SJSA1 (cell line): ENCODE measurements around the gene TRAM2. TPM values are rescaled to one million over a fixed set of nuclear protein-coding genes. Genes with fewer than 3 reads are reported as not detected.

Source experiments
- DNase-seq, 2 experiments: peaks; one replicate each; pipeline ENCODE4 v3.0.0-alpha.2; 2015 to 2020; ENCODE audit warnings: low spot score in 2 of 2, low read depth in 1 of 2
- H3K27ac ChIP-seq: fragments of 250-450 bp; sonication (Bioruptor Pico); 2 replicates; pipeline ENCODE4 v1.5.1; 2020; ENCODE audit warnings: mild to moderate bottlenecking, moderate library complexity
- H3K27me3 ChIP-seq: fragments of 250-450 bp; sonication (Bioruptor Pico); replicated peaks from 2 replicates; pipeline ENCODE4 v1.5.1; 2020; ENCODE audit warnings: mild to moderate bottlenecking, moderate library complexity
- H3K36me3 ChIP-seq: fragments of 250-450 bp; sonication (Bioruptor Pico); 2 replicates; pipeline ENCODE4 v1.5.1; 2020; ENCODE audit warnings: mild to moderate bottlenecking
- H3K4me1 ChIP-seq: fragments of 250-450 bp; sonication (Bioruptor Pico); replicated peaks from 2 replicates; pipeline ENCODE4 v1.6.1; 2021; ENCODE audit warnings: mild to moderate bottlenecking
- H3K4me3 ChIP-seq: fragments of 250-450 bp; sonication (Bioruptor Pico); 2 replicates; pipeline ENCODE4 v1.5.1; 2020; ENCODE audit warnings: mild to moderate bottlenecking
- H3K9me3 ChIP-seq: fragments of 250-450 bp; sonication (Bioruptor Pico); replicated peaks from 2 replicates; pipeline ENCODE4 v1.5.1; 2020; ENCODE audit warnings: mild to moderate bottlenecking
- total RNA-seq: library from RNA; depleted of rRNA; stranded (reverse); fragments of >200 nt; shearing (Covaris generic); gene quantifications from 2 replicates; pipeline ENCODE4 v1.2.3, GENCODE V29; 2014

TRAM2 gene
- total RNA-seq, 1 experiment from 2014 or later = 98.1 TPM

DNA sequence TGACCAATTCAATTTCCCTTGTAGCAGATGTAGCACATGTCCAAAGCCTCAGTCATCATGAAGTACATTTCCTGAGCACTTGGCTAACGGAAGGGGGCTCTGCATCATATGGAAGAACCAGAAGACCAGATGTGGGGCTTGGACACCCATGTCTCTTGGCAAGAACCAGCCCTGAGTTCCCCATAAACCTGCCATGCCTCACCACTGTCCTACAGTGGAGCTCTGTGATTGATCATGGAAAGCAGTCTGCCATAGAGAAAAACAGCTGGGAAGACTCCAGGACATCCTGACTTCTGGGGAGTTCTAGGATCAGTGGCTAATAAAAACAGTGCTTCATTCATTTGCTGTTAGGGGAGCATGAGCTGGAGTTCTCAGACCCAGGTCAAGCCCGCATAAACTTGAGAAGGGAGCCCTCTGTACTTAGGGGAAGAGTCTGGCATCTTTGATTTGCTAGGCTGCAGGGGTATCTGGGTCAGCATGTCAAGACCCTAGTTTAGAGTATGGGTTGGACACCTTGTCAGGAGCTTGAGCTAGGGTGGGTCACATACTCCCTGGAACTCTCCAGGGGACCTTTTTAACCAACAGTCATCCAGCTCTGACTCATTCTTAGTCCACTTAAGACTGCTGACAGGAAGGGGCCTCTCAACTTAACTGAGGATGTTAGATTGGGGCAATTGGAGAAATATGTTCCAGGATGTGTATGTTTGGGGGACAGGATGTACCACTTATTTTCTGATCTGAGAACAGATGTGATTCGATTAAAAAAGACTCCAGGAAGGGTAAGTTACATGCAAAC, 26.3 kb upstream of the TRAM2 start:
- peaks cover 22% of the 10 kb centered on the region for H3K4me1 ChIP-seq
- no peaks in the 10 kb centered on the region for H3K9me3 ChIP-seq
- no peak overlapping the region for H3K4me3 ChIP-seq
- H3K27me3 ChIP-seq = no peaks in the 10 kb centered on the region
- peak in 1 of 2 experiments; percentile 63 for DNase-seq
- peak overlapping the region; percentile 57 for H3K27ac ChIP-seq
- no peaks in the 10 kb centered on the region for H3K36me3 ChIP-seq

DNA sequence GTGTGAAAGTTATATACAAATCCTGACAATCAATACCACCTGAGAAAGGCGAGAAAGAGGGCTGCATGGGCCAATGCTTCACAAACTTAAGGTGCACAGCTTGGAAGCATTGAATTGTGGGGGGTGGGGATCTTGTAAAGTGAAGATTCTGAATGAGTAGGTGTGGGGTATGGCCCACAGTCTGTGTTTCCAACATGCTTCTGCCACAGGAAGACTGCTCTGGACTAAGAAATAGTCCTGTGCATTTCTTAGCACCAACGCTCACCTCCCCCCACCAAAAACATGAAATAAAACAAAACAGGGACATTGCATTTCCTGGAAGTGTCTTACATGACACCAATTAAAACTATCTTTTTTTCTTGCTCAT, 21.9 kb upstream of the TRAM2 start:
- Histone ChIP-seq H3K9me3 (no peaks in the 10 kb centered on the region), H3K36me3 (no peaks in the 10 kb centered on the region), H3K27ac (no peak overlapping the region), H3K4me1 (peaks cover 56% of the 10 kb centered on the region), H3K4me3 (no peak overlapping the region), H3K27me3 (no peaks in the 10 kb centered on the region)
- no peak for DNase-seq

DNA sequence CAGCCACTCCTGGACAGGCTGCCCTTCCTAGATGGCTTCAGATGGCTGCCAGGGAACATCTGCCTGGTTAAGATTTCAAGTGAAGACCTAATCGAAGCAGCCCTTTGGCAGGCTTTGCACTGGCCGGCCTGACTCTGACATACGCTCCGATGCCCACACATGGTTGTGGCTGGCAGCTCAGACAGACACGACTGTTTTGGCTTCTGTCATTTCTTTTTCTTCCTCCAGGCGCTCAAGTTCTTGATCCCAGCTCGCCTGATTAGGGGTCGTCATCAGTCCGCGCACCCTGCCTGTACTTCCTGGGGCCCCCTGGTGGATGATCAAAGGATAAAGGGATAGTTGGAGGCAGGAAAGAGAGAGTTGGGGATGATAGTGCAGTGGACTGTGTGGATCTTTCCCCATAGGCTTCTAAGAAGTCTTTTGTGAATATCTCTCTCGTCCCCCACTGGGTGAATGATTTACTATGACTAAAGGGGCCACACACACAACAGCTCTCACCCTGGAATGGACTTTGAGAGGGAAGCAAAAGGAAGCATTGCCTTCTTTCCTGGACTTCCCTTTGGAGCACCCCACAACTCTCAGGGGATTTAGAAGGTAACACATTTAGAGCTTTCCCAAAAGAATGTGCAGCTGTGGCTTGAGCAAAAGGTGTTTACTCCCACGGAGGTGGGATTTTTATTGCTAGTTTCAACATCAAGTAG, 21.4 kb upstream of the TRAM2 start:
- Histone ChIP-seq H3K4me1 (peaks cover 50% of the 10 kb centered on the region), H3K4me3 (no peak overlapping the region), H3K9me3 (no peaks in the 10 kb centered on the region), H3K27ac (0 out of 2 replicates have a peak overlapping the region, but pooled peaks have one; percentile 26), H3K27me3 (no peaks in the 10 kb centered on the region), H3K36me3 (no peaks in the 10 kb centered on the region)
- peak; percentile 72 to 89 for DNase-seq

DNA sequence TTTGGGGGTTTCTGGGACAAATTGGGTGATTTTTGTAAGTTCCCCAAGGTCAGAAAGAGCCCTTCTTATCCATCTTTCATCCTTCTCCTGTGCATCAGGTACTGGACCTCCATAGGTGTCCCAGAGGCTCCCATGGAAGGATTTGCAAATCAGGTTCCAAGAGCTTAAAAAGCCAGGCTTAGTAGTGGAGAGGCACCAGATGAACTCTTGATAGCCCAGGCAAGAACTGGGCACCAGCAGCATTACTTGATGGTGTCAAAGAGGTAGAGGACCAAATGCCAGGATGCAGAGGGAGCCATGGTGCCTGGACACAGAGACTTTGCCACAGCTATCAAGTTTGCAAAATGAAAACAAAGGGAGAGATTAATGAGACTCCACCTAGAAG, 20.9 kb upstream of the TRAM2 start:
- H3K9me3 ChIP-seq = no peaks in the 10 kb centered on the region
- H3K27me3 ChIP-seq = no peaks in the 10 kb centered on the region
- peaks cover 45% of the 10 kb centered on the region for H3K4me1 ChIP-seq
- DNase-seq = no peak
- H3K36me3 ChIP-seq = no peaks in the 10 kb centered on the region
- 0 out of 2 replicates have a peak overlapping the region, but pooled peaks have one; percentile 26 for H3K27ac ChIP-seq
- H3K4me3 ChIP-seq = no peak overlapping the region

DNA sequence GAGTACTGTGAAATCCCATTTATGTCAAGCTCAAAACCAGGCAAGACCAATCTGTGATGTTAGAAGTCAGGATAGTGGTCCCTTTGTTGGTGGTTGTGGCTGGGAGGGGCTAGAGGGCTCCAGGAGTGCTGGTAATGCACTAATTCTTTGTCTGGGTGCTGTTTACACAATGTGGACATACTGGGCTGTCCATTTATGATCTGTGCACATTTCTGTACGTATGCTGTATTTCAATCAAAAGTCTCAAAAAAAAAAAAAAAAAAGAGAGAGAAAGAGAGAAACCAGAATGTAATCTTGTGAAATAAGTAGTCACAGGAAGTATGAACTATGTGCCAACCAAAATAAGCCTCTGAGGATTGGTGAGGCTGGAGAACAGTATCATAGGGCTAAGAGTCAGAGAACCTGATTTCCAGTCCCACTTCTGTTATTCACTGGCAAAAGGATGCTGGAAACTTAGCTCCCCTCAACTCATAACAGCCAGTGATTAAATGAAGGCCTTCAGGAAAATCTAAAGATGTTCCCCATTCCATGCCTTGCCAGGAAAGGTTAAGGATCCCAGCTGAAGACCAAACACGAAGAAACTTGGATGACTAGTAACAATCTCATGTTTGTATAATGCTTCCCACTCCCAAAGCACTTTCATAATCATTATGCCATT, 19.6 kb upstream of the TRAM2 start:
- no peak overlapping the region for H3K4me3 ChIP-seq
- H3K27ac ChIP-seq = peak overlapping the region; percentile 41; the same call in 1 of the 2 replicates
- DNase-seq = no peak
- no peaks in the 10 kb centered on the region for H3K9me3 ChIP-seq
- no peaks in the 10 kb centered on the region for H3K27me3 ChIP-seq
- peaks cover 44% of the 10 kb centered on the region for H3K4me1 ChIP-seq
- no peaks in the 10 kb centered on the region for H3K36me3 ChIP-seq

DNA sequence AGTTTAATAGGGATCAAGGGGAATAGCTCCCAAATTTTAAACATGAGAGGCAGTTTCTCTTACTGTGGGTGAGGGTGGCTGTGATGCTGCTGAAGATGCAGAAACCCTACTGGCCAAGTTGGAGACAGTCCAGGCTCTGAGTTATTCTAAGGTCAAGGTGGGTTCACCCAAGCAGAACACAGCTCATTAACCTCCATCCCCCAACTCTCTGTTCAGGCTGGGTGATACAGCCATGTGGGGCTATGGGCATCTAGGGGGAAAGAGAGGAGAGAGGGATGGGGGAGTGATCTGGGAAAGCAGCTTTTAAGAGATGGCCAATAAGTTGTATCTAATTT, 18.9 kb upstream of the TRAM2 start:
- Histone ChIP-seq H3K4me3 (no peak overlapping the region), H3K9me3 (no peaks in the 10 kb centered on the region), H3K36me3 (no peaks in the 10 kb centered on the region), H3K4me1 (peaks cover 44% of the 10 kb centered on the region), H3K27ac (peak overlapping the region; percentile 41), H3K27me3 (no peaks in the 10 kb centered on the region)
- no peak for DNase-seq

DNA sequence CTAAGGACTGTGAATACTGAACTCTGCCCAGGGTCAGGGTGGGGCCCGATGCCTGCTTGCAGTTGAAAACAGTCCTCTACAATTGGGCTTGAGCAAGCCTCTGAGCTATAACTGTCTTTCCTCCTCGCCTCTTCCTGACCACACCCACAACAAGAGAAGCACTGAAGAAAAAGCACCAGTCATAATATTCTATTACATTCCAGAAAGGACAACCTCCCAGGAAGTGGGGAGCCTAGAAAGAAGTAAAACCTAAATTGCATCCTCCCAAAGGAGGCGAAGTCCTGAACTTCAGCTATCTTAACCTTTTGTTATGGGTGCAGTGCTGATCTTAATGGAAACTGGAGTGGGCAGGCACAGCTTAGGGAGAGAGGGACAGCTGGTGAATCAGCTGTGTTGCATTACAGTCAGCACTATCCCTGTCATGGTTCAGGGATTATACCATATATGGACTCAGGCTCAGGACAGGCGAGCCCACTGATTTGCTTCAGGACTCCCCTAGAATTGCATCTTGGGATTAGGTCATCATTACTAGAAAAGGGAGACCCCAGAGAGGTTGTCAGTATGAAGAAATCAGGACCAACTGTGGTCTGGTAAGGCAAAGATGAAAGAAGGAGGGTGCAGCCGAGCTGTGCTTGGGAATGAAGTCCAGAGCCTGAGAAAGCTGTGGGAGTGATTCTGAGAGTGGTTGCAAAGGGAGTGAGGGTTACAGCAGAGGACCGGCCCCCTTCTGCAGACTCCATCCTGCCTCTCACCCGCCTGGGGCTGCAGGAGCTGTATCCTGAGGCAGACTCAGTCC, 18.3 kb upstream of the TRAM2 start:
- Histone ChIP-seq H3K4me1 (peaks cover 49% of the 10 kb centered on the region), H3K27me3 (no peaks in the 10 kb centered on the region), H3K9me3 (no peaks in the 10 kb centered on the region), H3K4me3 (no peak overlapping the region), H3K36me3 (no peaks in the 10 kb centered on the region), H3K27ac (peak overlapping the region; percentile 41)
- DNase-seq = peak; percentile 71 to 85

DNA sequence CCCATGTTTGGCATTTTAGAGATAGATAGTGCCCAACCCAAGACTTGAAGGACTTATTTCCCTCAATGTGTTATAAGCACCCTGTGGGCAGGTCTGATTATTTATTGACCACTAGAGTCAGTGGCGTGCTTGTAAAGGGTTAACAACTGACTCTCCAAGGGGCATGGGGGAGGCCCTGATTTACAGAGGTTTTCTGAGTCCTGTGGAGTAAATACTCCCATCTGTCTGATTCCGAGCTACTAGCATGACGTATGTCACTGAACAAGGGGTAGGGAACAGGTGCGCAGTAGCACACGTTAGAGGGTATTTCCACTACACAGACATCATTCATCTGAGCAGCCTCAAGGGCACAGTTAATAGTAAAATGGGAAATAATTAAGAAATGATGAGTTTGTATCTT, 17.4 kb upstream of the TRAM2 start:
- Histone ChIP-seq H3K27ac (0 out of 2 replicates have a peak overlapping the region, but pooled peaks have one; percentile 41), H3K27me3 (no peaks in the 10 kb centered on the region), H3K36me3 (no peaks in the 10 kb centered on the region), H3K4me1 (peaks cover 59% of the 10 kb centered on the region), H3K9me3 (no peaks in the 10 kb centered on the region), H3K4me3 (no peak overlapping the region)
- DNase-seq = no peak

DNA sequence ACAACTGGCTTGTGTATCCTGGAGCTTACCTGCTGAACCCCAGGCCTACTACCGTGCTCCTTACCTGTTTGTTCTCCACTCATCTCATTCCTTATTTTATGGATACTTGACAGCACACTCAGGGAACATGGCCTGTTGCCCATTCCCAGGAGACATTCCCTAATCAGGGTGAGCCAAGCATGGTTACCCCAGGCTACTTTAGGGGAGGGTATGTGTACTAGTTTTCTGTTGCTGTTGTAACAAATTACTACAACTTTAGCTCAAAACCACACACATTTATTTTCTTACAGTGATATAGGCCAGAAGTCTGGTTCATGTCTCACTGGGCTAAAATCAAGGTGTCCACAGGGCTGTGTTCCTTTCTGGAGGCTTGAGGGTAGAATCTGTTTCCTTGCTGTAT, 15.0 kb upstream of the TRAM2 start:
- H3K4me1 ChIP-seq = peaks cover 58% of the 10 kb centered on the region
- no peaks in the 10 kb centered on the region for H3K27me3 ChIP-seq
- H3K9me3 ChIP-seq = no peaks in the 10 kb centered on the region
- H3K27ac ChIP-seq = no peak overlapping the region
- H3K4me3 ChIP-seq = no peak overlapping the region
- no peak for DNase-seq
- H3K36me3 ChIP-seq = no peaks in the 10 kb centered on the region

DNA sequence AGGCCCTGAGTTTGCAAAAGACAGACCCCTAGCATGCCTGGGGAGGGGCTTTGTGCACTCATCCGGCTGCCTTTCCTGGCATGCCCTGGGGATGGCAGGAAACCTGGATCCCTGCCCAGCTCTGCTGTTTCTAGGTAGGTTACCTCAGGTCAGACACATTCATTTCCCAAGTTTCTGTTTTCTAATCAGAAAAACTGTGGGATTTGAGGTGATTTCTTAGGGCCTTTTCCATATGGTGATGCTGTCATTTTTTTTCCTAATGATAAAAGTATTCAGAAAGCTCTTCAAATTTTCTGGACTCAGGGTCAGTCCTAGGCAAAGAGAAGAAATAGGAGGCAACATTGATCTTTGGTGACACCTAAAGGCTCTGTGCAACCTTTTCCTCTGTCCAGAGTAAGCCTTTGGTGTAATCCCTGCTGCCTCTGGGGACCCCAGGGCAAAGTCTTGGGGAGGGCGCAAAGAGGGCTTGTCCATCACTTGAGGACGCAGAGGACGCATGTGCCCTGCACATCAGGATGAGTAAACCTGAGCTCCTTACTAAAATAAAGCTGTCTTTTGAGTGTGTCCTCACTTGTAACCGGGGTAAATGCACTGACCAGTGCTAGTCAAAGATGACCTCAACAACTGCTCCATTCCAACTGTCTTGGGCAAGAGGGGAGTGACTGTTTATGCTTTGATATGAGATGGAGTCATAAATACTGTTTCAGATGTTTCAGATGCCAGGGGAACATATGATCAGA, 13.5 kb upstream of the TRAM2 start:
- H3K4me1 ChIP-seq = peaks cover 43% of the 10 kb centered on the region
- no peak overlapping the region for H3K4me3 ChIP-seq
- no peak overlapping the region for H3K27ac ChIP-seq
- DNase-seq = no peak
- H3K27me3 ChIP-seq = no peaks in the 10 kb centered on the region
- H3K36me3 ChIP-seq = no peaks in the 10 kb centered on the region
- H3K9me3 ChIP-seq = no peaks in the 10 kb centered on the region

DNA sequence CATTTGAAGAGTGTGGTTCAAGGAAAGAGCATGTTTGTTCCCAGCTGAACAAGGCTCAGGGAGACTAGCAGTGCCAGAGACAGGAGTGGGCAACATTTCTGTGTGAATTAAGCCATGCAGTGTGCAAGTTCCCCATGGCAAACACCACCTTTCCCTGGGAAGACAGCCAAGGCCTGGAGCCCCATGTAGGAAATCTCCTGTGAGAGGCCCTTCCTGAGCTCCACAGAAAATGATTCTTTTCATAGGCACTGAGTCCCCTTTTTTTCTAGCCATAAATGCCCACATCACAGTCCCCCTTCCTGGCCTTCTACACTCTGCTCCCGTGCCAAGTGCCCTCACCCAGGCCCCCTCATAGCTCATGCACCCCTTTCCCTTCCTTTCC, 11.8 kb upstream of the TRAM2 start:
- Histone ChIP-seq H3K4me3 (no peak overlapping the region), H3K9me3 (no peaks in the 10 kb centered on the region), H3K4me1 (peaks cover 29% of the 10 kb centered on the region), H3K36me3 (no peaks in the 10 kb centered on the region), H3K27ac (no peak overlapping the region), H3K27me3 (no peaks in the 10 kb centered on the region)
- DNase-seq = no peak

DNA sequence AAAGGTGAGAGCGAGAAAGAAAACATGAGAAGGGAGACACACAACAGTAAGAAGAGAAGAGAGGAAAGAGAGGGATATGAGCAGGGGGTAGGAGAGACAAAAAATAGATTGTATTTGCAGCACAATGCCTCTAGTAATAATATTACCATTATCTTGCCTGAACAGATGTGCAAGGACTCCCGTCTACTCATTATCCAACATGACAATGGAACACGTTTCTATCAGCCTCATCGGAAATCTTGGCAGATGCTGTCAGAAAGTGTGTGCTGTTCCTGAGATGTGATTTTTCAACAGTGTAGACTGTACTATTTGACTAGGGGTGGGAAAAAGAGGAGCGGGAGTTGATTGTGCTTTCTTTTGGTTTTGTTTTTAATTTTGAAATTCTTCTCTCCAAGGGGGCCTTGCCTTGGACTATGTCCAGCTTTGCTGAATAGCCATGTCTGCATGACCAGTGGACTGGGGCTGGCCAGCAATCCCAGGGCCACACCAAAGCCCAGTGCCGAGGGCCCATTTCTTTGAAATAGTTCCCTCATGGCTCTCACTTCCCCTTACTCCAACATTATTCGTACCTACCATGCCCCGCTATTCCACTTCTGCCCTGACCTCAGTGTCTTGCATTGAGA, 11.3 kb upstream of the TRAM2 start:
- H3K27me3 ChIP-seq = no peaks in the 10 kb centered on the region
- no peak for DNase-seq
- H3K9me3 ChIP-seq = no peaks in the 10 kb centered on the region
- no peak overlapping the region for H3K4me3 ChIP-seq
- no peaks in the 10 kb centered on the region for H3K36me3 ChIP-seq
- H3K27ac ChIP-seq = no peak overlapping the region
- H3K4me1 ChIP-seq = peaks cover 29% of the 10 kb centered on the region

DNA sequence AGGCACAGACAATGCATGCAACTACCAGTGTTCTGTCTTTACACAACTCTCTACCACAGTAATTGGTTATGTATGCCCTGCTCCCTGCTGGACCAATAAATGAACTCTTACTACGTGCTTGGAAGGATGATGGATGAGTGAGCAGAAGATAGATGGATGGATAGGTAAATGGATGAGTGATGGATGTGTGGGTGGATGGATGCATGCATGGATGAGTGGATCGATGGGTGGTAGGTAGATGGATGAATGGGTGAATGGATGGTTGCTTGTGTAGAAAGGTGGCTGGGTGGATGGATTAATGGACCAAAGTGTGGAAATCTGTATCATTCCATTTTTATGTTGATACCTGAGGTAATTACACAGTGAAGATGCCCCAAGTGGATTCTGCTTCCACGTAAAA, 10.1 kb upstream of the TRAM2 start:
- DNase-seq = no peak
- no peaks in the 10 kb centered on the region for H3K27me3 ChIP-seq
- H3K27ac ChIP-seq = no peak overlapping the region
- H3K36me3 ChIP-seq = no peaks in the 10 kb centered on the region
- peaks cover 29% of the 10 kb centered on the region for H3K4me1 ChIP-seq
- no peak overlapping the region for H3K4me3 ChIP-seq
- no peaks in the 10 kb centered on the region for H3K9me3 ChIP-seq
